Measurements from ENCODE around the gene NEUROG1.

Gene NEUROG1

GRCh38 chr5:135577421-135577820, 41.7 kb upstream of the NEUROG1 start:
- H2AFZ ChIP-seq (ENCODE audit: low read length), result no peak overlapping the region
- H3K9me3 ChIP-seq (ENCODE audit: insufficient read depth, low read depth, low read length), result no peaks in the 10 kb centered on the region
- no peaks in the 10 kb centered on the region for H3K79me2 ChIP-seq (ENCODE audit: insufficient read depth, low read length)
- no peak overlapping the region for H3K4me2 ChIP-seq (ENCODE audit: low read depth, low read length, poor library complexity, severe bottlenecking)
- no peaks in the 10 kb centered on the region for H3F3A ChIP-seq (ENCODE audit: low read depth)
- no peaks in the 10 kb centered on the region for H3K36me3 ChIP-seq (ENCODE audit: insufficient read depth, low read length)
- H3K9me2 ChIP-seq (replicated peaks; ENCODE audit: low read depth, low read length), result no peaks in the 10 kb centered on the region
- TF ChIP-seq CTCF (conservative IDR thresholded peaks at IDR 0.05; ENCODE audit: low read length), result no peak
- TF ChIP-seq EZH2phosphoT487 (IDR thresholded peaks at IDR 0.05; ENCODE audit: borderline replicate concordance), result no peak
- no peaks in the 10 kb centered on the region for H3K27me3 ChIP-seq (ENCODE audit: insufficient read depth, low read length, poor library complexity, severe bottlenecking)
- H3K4me1 ChIP-seq (ENCODE audit: insufficient read depth, low read length, poor library complexity, severe bottlenecking), result peaks cover 2% of the 10 kb centered on the region
- no peak overlapping the region for H3K9ac ChIP-seq (ENCODE audit: low read depth, low read length, poor library complexity, severe bottlenecking)
- H3K4me3 ChIP-seq (ENCODE audit: low read length, poor library complexity, severe bottlenecking), result no peak overlapping the region
- H4K20me1 ChIP-seq (ENCODE audit: insufficient read depth, low read length, poor library complexity, severe bottlenecking), result no peaks in the 10 kb centered on the region

GRCh38 chr5:135576075-135576599, 40.4 kb upstream of the NEUROG1 start:
- no peak overlapping the region for H3K9ac ChIP-seq (ENCODE audit: low read depth, low read length, poor library complexity, severe bottlenecking)

GRCh38 chr5:135574493-135574892, 38.7 kb upstream of the NEUROG1 start:
- Histone ChIP-seq H3K79me2 (ENCODE audit: insufficient read depth, low read length) (no peaks in the 10 kb centered on the region), H3K9me3 (ENCODE audit: insufficient read depth, low read depth, low read length) (no peaks in the 10 kb centered on the region), H3K9me2 (replicated peaks; ENCODE audit: low read depth, low read length) (no peaks in the 10 kb centered on the region), H4K20me1 (ENCODE audit: insufficient read depth, low read length, poor library complexity, severe bottlenecking) (no peaks in the 10 kb centered on the region), H3K27me3 (ENCODE audit: insufficient read depth, low read length, poor library complexity, severe bottlenecking) (no peaks in the 10 kb centered on the region), H3K36me3 (ENCODE audit: insufficient read depth, low read length) (no peaks in the 10 kb centered on the region), H3F3A (ENCODE audit: low read depth) (no peaks in the 10 kb centered on the region), H3K4me3 (ENCODE audit: low read length, poor library complexity, severe bottlenecking) (no peak overlapping the region), H3K4me1 (ENCODE audit: insufficient read depth, low read length, poor library complexity, severe bottlenecking) (peaks cover 6% of the 10 kb centered on the region), H3K4me2 (ENCODE audit: low read depth, low read length, poor library complexity, severe bottlenecking) (no peak overlapping the region), H2AFZ (ENCODE audit: low read length) (no peak overlapping the region), H3K9ac (ENCODE audit: low read depth, low read length, poor library complexity, severe bottlenecking) (no peak overlapping the region)
- no peak for TF ChIP-seq EZH2phosphoT487 (IDR thresholded peaks at IDR 0.05; ENCODE audit: borderline replicate concordance)
- TF ChIP-seq CTCF (conservative IDR thresholded peaks at IDR 0.05; ENCODE audit: low read length), result no peak

More at GRCh38 chr5:135576075-135576599, 40.4 kb upstream of the NEUROG1 start:
- Histone ChIP-seq H3F3A (ENCODE audit: low read depth) (no peaks in the 10 kb centered on the region), H3K36me3 (ENCODE audit: insufficient read depth, low read length) (no peaks in the 10 kb centered on the region), H3K9me2 (replicated peaks; ENCODE audit: low read depth, low read length) (no peaks in the 10 kb centered on the region), H4K20me1 (ENCODE audit: insufficient read depth, low read length, poor library complexity, severe bottlenecking) (no peaks in the 10 kb centered on the region), H3K4me1 (ENCODE audit: insufficient read depth, low read length, poor library complexity, severe bottlenecking) (peaks cover 6% of the 10 kb centered on the region), H3K4me3 (ENCODE audit: low read length, poor library complexity, severe bottlenecking) (no peak overlapping the region), H3K79me2 (ENCODE audit: insufficient read depth, low read length) (no peaks in the 10 kb centered on the region), H2AFZ (ENCODE audit: low read length) (no peak overlapping the region), H3K4me2 (ENCODE audit: low read depth, low read length, poor library complexity, severe bottlenecking) (no peak overlapping the region), H3K9me3 (ENCODE audit: insufficient read depth, low read depth, low read length) (no peaks in the 10 kb centered on the region), H3K27me3 (ENCODE audit: insufficient read depth, low read length, poor library complexity, severe bottlenecking) (no peaks in the 10 kb centered on the region)
- TF ChIP-seq EZH2phosphoT487 (IDR thresholded peaks at IDR 0.05; ENCODE audit: borderline replicate concordance), result no peak
- TF ChIP-seq CTCF (conservative IDR thresholded peaks at IDR 0.05; ENCODE audit: low read length), result no peak

Data from Loucy (cell line).